VCaP (cell line): ENCODE measurements around the gene DBH.

Experiments used
- H3K27ac ChIP-seq: fragments of 450-650 bp; 2 replicates; pipeline ENCODE4 v1.5.1; 2017
- CTCF ChIP-seq: fragments of 450-650 bp; conservative IDR thresholded peaks from 2 replicates; pipeline ENCODE4 v1.5.1; 2017; ENCODE audit warnings: mild to moderate bottlenecking, moderate library complexity

Gene DBH

GRCh38 chr9:133645021-133645765 is 9.0 kb downstream of the DBH start:
- H3K27ac ChIP-seq: no peak overlapping the region
- no peak for TF ChIP-seq CTCF

- no peak for TF ChIP-seq CTCF
Observed at GRCh38 chr9:133647148-133647547, 11.0 kb downstream of the DBH start.

GRCh38 chr9:133647765-133648469 is 11.8 kb downstream of the DBH start:
- no peak overlapping the region for H3K27ac ChIP-seq
- TF ChIP-seq CTCF: no peak

More at GRCh38 chr9:133647148-133647547, 11.0 kb downstream of the DBH start:
- H3K27ac ChIP-seq: no peak overlapping the region

- TF ChIP-seq CTCF: no peak
- H3K27ac ChIP-seq: no peak overlapping the region
Observed at GRCh38 chr9:133649194-133649593, 13.0 kb downstream of the DBH start.

- no peak overlapping the region for H3K27ac ChIP-seq
- no peak for TF ChIP-seq CTCF
Observed at GRCh38 chr9:133650026-133650425, 13.9 kb downstream of the DBH start.

GRCh38 chr9:133653638-133654037 is 17.5 kb downstream of the DBH start:
- no peak overlapping the region for H3K27ac ChIP-seq
- no peak for TF ChIP-seq CTCF

- TF ChIP-seq CTCF: no peak
- no peak overlapping the region for H3K27ac ChIP-seq
Observed at GRCh38 chr9:133654736-133655657, 18.8 kb downstream of the DBH start.
